Astrocyte (in vitro differentiated cells and primary cell): ENCODE measurements around the gene AMIGO1. TPM values are rescaled to one million over a fixed set of nuclear protein-coding genes. Genes with fewer than 3 reads are reported as not detected.

Experiments used
- DNase-seq: peaks from one replicate; pipeline ENCODE4 v3.0.0-alpha.2; 2010; ENCODE audit warnings: low read depth
- FAIRE-seq: peaks from 2 replicates; lab custom pipeline; 2011; peaks lifted over from hg19 to GRCh38; lab: Jason Lieb, UNC
- H2AFZ ChIP-seq: 2 replicates; pipeline ENCODE4 v1.6.0; 2012; ENCODE audit warnings: low read depth, low read length, inconsistent platforms
- H3K27ac ChIP-seq: 2 replicates; pipeline ENCODE4 v1.5.1; 2011; ENCODE audit warnings: low read depth, low read length, inconsistent platforms
- H3K27me3 ChIP-seq: 2 replicates; pipeline ENCODE4 v1.6.0; 2011; ENCODE audit warnings: low read length, inconsistent platforms; ENCODE audit not compliant: insufficient read depth
- H3K36me3 ChIP-seq: 2 replicates; pipeline ENCODE4 v1.5.1; 2011; ENCODE audit warnings: low read length, inconsistent platforms; ENCODE audit not compliant: insufficient read depth
- H3K4me1 ChIP-seq: 2 replicates; pipeline ENCODE4 v1.5.1; 2011; ENCODE audit warnings: low read length, inconsistent platforms; ENCODE audit not compliant: insufficient read depth
- H3K4me2 ChIP-seq: 2 replicates; pipeline ENCODE4 v1.6.0; 2012; ENCODE audit warnings: low read length, inconsistent platforms
- H3K4me3 ChIP-seq: 2 replicates; pipeline ENCODE4 v1.5.1; 2011; ENCODE audit warnings: low read depth, mild to moderate bottlenecking, low read length, inconsistent platforms; ENCODE audit not compliant: insufficient read depth
- H3K79me2 ChIP-seq: 2 replicates; pipeline ENCODE4 v1.6.0; 2012; ENCODE audit warnings: mild to moderate bottlenecking, low read length, inconsistent platforms; ENCODE audit not compliant: insufficient read depth
- H3K9ac ChIP-seq: 2 replicates; pipeline ENCODE4 v1.6.0; 2012; ENCODE audit warnings: mild to moderate bottlenecking, low read length, inconsistent platforms
- H3K9me3 ChIP-seq: 2 replicates; pipeline ENCODE4 v1.5.1; 2012; ENCODE audit warnings: low read depth, mild to moderate bottlenecking, low read length, inconsistent platforms; ENCODE audit not compliant: insufficient read depth
- H4K20me1 ChIP-seq: 2 replicates; pipeline ENCODE4 v1.6.0; 2012; ENCODE audit warnings: low read length, inconsistent platforms; ENCODE audit not compliant: insufficient read depth
- H3K27ac Mint-ChIP-seq: one replicate; pipeline ENCODE4 v1.8.0; 2021; ENCODE audit warnings: mild to moderate bottlenecking, mixed read lengths; ENCODE audit not compliant: unreplicated experiment
- H3K27me3 Mint-ChIP-seq: one replicate; pipeline ENCODE4 v1.8.0; 2021; ENCODE audit warnings: low read depth, mixed read lengths; ENCODE audit not compliant: unreplicated experiment
- H3K36me3 Mint-ChIP-seq: one replicate; pipeline ENCODE4 v1.8.0; 2021; ENCODE audit warnings: low read depth, mixed read lengths; ENCODE audit not compliant: unreplicated experiment
- H3K4me1 Mint-ChIP-seq: one replicate; pipeline ENCODE4 v1.8.0; 2021; ENCODE audit warnings: low read depth, mixed read lengths; ENCODE audit not compliant: unreplicated experiment
- H3K4me3 Mint-ChIP-seq: one replicate; pipeline ENCODE4 v1.8.0; 2021; ENCODE audit warnings: mild to moderate bottlenecking, moderate library complexity, mixed read lengths; ENCODE audit not compliant: unreplicated experiment
- H3K9me3 Mint-ChIP-seq: one replicate; pipeline ENCODE4 v1.8.0; 2021; ENCODE audit warnings: mild to moderate bottlenecking, mixed read lengths; ENCODE audit not compliant: unreplicated experiment
- CTCF ChIP-seq: IDR thresholded peaks from 2 replicates; pipeline ENCODE4 v1.5.1; 2011; ENCODE audit warnings: low read depth, mild to moderate bottlenecking, inconsistent platforms, low read length, moderate library complexity; ENCODE audit not compliant: insufficient read depth
- EZH2 ChIP-seq: IDR thresholded peaks from 2 replicates; pipeline ENCODE4 v1.6.1; 2012; ENCODE audit warnings: mild to moderate bottlenecking, low read length, inconsistent platforms; ENCODE audit not compliant: insufficient read depth
- total RNA-seq: library from RNA; stranded (reverse); gene quantifications from 2 replicates; pipeline ENCODE4 v1.2.1, GENCODE V29; 2021

The AMIGO1 gene
- total RNA-seq, 1 donor from 2014 or later: 1.8 TPM

GRCh38 chr1:109478806-109479205, 30.7 kb downstream of the AMIGO1 start:
- Mint-ChIP-seq H3K4me3 (no peak overlapping the region), H3K27me3 (peaks cover 41% of the 10 kb centered on the region), H3K36me3 (peaks cover 2% of the 10 kb centered on the region), H3K27ac (no peak overlapping the region), H3K4me1 (peaks cover 2% of the 10 kb centered on the region), H3K9me3 (no peaks in the 10 kb centered on the region)
- Histone ChIP-seq H4K20me1 (no peaks in the 10 kb centered on the region), H3K27ac (no peak overlapping the region), H3K4me3 (no peak overlapping the region), H3K36me3 (no peaks in the 10 kb centered on the region), H3K4me1 (no peaks in the 10 kb centered on the region), H3K4me2 (no peak overlapping the region), H3K27me3 (peaks cover 39% of the 10 kb centered on the region), H3K9me3 (no peaks in the 10 kb centered on the region), H3K79me2 (no peaks in the 10 kb centered on the region), H2AFZ (no peak overlapping the region), H3K9ac (no peak overlapping the region)
- FAIRE-seq (no peak), DNase-seq (no peak)
- no peak for TF ChIP-seq CTCF
- no peak for TF ChIP-seq EZH2

- no peak for TF ChIP-seq CTCF
- no peak for TF ChIP-seq EZH2
- Histone ChIP-seq H3K27me3 (peaks cover 37% of the 10 kb centered on the region), H3K4me2 (no peak overlapping the region), H4K20me1 (no peaks in the 10 kb centered on the region), H3K4me1 (no peaks in the 10 kb centered on the region), H3K36me3 (no peaks in the 10 kb centered on the region), H2AFZ (no peak overlapping the region), H3K79me2 (no peaks in the 10 kb centered on the region), H3K9me3 (no peaks in the 10 kb centered on the region), H3K4me3 (no peak overlapping the region), H3K27ac (no peak overlapping the region), H3K9ac (no peak overlapping the region)
- DNase-seq (no peak), FAIRE-seq (no peak)
- no peak overlapping the region for H3K27ac Mint-ChIP-seq
- H3K27me3 Mint-ChIP-seq: peaks cover 45% of the 10 kb centered on the region
- H3K36me3 Mint-ChIP-seq: peaks cover 2% of the 10 kb centered on the region
- H3K4me3 Mint-ChIP-seq: no peak overlapping the region
- no peaks in the 10 kb centered on the region for H3K9me3 Mint-ChIP-seq
- H3K4me1 Mint-ChIP-seq: no peaks in the 10 kb centered on the region
Measured at GRCh38 chr1:109477821-109478220, 31.7 kb downstream of the AMIGO1 start.

- FAIRE-seq: no peak
- Mint-ChIP-seq H3K4me3 (no peak overlapping the region), H3K4me1 (no peaks in the 10 kb centered on the region), H3K27ac (no peak overlapping the region), H3K36me3 (peaks cover 2% of the 10 kb centered on the region), H3K9me3 (no peaks in the 10 kb centered on the region), H3K27me3 (peaks cover 42% of the 10 kb centered on the region)
- Histone ChIP-seq H3K9ac (no peak overlapping the region), H3K4me3 (no peak overlapping the region), H2AFZ (no peak overlapping the region), H3K27me3 (peaks cover 36% of the 10 kb centered on the region), H3K4me2 (no peak overlapping the region), H3K79me2 (no peaks in the 10 kb centered on the region), H4K20me1 (no peaks in the 10 kb centered on the region), H3K9me3 (no peaks in the 10 kb centered on the region), H3K4me1 (no peaks in the 10 kb centered on the region), H3K36me3 (no peaks in the 10 kb centered on the region), H3K27ac (no peak overlapping the region)
- DNase-seq: no peak
- TF ChIP-seq EZH2 (no peak), CTCF (no peak)
Measured at GRCh38 chr1:109476825-109477224, 32.7 kb downstream of the AMIGO1 start.
